T-helper 1 cell treated with Interleukin-12 subunit alpha and Interleukin-12 subunit beta and Interleukin-4 antibody, amounts not matched to agents 30 μg/mL and 1 μg/mL, for 36 hours (primary cell): ENCODE data around the gene PIP5KL1.
A peak's percentile ranks its signal among the peaks of the same experiment; 100 is the strongest.

ENCODE experiments used
- H3K27ac Mint-ChIP-seq: one replicate; pipeline ENCODE4 v1.8.0; 2021; ENCODE audit warnings: mild to moderate bottlenecking, mixed read lengths
- H3K27me3 Mint-ChIP-seq: one replicate; pipeline ENCODE4 v1.8.0; 2021; ENCODE audit warnings: low read depth, mixed read lengths
- H3K36me3 Mint-ChIP-seq: one replicate; pipeline ENCODE4 v1.8.0; 2021; ENCODE audit warnings: low read depth, mixed read lengths
- H3K4me1 Mint-ChIP-seq: one replicate; pipeline ENCODE4 v1.8.0; 2021; ENCODE audit warnings: low read depth, mixed read lengths
- H3K4me3 Mint-ChIP-seq: one replicate; pipeline ENCODE4 v1.8.0; 2021; ENCODE audit warnings: mild to moderate bottlenecking, moderate library complexity, mixed read lengths
- H3K9me3 Mint-ChIP-seq: one replicate; pipeline ENCODE4 v1.8.0; 2021; ENCODE audit warnings: mixed read lengths

PIP5KL1 gene

GRCh38 chr9:127945942-127946341, 15.4 kb upstream of the PIP5KL1 start:
- H3K27ac Mint-ChIP-seq: no peak overlapping the region
- H3K27me3 Mint-ChIP-seq: no peaks in the 10 kb centered on the region
- H3K36me3 Mint-ChIP-seq: peaks cover 36% of the 10 kb centered on the region
- H3K4me1 Mint-ChIP-seq: peaks cover 21% of the 10 kb centered on the region
- H3K4me3 Mint-ChIP-seq: no peak overlapping the region
- H3K9me3 Mint-ChIP-seq: no peaks in the 10 kb centered on the region

- no peak overlapping the region for H3K27ac Mint-ChIP-seq
- H3K4me3 Mint-ChIP-seq: no peak overlapping the region
- H3K4me1 Mint-ChIP-seq: peaks cover 16% of the 10 kb centered on the region
- no peaks in the 10 kb centered on the region for H3K27me3 Mint-ChIP-seq
- H3K36me3 Mint-ChIP-seq: peaks cover 38% of the 10 kb centered on the region
- H3K9me3 Mint-ChIP-seq: no peaks in the 10 kb centered on the region
Measured at GRCh38 chr9:127945338-127945737, 14.8 kb upstream of the PIP5KL1 start.

DNA sequence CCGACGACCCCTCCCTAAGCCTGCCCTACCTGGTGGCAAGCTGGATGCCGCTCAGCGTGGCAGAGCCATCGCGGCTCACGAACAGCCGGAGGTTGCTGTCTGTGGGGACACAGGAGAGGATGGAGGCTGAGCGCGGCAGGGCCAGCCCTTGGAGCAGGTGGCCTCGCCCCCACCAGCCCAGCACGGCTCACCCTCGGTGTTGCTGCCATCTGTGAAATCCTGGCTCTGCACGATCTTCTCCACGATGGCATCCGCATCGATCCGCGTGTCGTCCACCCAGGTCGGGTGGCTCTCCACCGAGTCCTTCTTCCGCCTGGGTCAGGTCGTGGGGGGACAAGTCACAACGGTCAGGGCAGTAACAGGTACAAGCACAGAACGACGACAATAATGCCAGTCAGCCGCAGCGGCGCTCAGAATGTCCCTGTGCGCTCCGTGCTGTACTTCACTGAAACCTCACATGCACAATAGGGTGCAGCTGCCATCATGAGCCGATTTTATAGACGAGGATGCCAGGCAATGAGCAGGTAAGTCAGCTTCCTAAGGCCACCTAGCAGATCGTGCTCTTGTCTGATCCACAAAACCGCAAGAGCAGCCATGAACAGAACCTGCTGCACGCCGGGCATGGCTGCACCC, 14.1 kb upstream of the PIP5KL1 start:
- Mint-ChIP-seq H3K4me3 (no peak overlapping the region), H3K27me3 (no peaks in the 10 kb centered on the region), H3K9me3 (no peaks in the 10 kb centered on the region), H3K27ac (no peak overlapping the region), H3K4me1 (peaks cover 14% of the 10 kb centered on the region), H3K36me3 (peaks cover 37% of the 10 kb centered on the region)

DNA sequence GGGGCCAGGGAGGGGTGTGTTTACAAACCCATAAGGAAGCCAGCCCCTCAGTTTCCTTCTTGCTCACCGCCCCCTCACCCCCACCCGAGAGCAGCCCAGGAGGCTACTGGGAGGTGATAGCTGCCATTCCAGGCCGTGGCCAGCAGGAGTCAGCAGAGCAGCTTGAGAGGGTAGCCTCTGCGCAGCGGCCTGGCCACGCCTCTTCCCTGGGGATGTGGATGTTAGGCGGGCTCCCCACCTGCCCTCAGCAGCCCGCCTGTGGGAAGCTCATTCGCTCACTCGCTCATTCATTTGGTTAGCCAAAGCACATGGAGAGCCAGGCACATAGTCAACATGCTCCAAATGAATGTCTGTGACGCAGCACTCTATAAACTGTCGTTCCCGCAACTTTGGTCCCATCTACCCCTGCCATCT, 13.2 kb upstream of the PIP5KL1 start:
- Mint-ChIP-seq H3K36me3 (peaks cover 36% of the 10 kb centered on the region), H3K27ac (no peak overlapping the region), H3K27me3 (no peaks in the 10 kb centered on the region), H3K9me3 (no peaks in the 10 kb centered on the region), H3K4me1 (peaks cover 12% of the 10 kb centered on the region), H3K4me3 (no peak overlapping the region)

DNA sequence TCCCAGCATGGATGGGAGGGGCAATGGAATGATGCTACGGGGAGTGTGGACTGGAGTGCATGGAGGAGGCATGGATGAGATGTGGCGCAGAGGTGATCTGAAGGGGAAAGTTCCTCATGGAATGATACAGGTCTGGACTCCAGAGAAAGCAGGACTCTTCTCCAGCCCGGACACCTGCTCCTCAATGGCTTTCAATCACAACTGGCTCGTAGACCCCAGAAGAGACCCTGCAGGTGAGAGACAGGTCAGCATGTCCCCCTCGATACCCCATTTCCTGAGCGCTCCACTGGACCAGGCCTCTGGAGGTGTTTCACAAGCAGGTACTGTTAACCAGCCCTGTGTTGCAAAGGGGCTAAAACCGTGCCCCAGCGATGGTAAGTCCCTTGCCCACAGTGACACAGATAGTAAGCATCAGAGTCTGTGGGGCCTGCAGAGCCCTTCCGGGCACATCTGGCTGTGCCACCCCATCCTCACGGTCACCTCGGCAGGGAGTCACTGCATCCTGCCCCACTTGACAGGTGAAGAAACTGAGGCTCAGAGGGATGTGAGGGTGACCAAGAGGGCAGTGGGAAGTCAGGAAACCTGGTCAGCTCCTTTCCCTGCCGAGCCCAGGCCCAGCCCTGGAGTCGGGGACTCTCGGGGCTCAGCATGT, 12.6 kb upstream of the PIP5KL1 start:
- H3K9me3 Mint-ChIP-seq: no peaks in the 10 kb centered on the region
- H3K27me3 Mint-ChIP-seq: no peaks in the 10 kb centered on the region
- no peak overlapping the region for H3K27ac Mint-ChIP-seq
- H3K4me1 Mint-ChIP-seq: peaks cover 12% of the 10 kb centered on the region
- no peak overlapping the region for H3K4me3 Mint-ChIP-seq
- peaks cover 33% of the 10 kb centered on the region for H3K36me3 Mint-ChIP-seq

- Mint-ChIP-seq H3K4me3 (no peak overlapping the region), H3K27ac (no peak overlapping the region), H3K9me3 (no peaks in the 10 kb centered on the region), H3K36me3 (peaks cover 35% of the 10 kb centered on the region), H3K27me3 (no peaks in the 10 kb centered on the region), H3K4me1 (peaks cover 16% of the 10 kb centered on the region)
Measured at GRCh38 chr9:127942216-127943010, 11.8 kb upstream of the PIP5KL1 start.

DNA sequence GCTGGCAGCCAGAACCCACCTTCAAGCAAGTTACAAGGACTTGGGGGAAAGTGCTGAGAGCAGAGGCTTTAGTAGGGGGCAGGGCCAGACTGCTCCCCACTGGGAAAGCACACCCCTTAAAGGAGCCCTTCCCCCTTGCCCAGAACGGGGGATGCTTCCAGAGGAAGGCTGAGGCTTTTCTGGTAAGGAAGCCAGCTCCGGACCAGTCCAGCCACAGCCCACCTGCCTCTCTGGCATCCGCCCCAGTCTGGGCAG, 11.3 kb upstream of the PIP5KL1 start:
- no peak overlapping the region for H3K4me3 Mint-ChIP-seq
- no peak overlapping the region for H3K27ac Mint-ChIP-seq
- peaks cover 32% of the 10 kb centered on the region for H3K36me3 Mint-ChIP-seq
- H3K27me3 Mint-ChIP-seq: no peaks in the 10 kb centered on the region
- H3K9me3 Mint-ChIP-seq: no peaks in the 10 kb centered on the region
- peaks cover 21% of the 10 kb centered on the region for H3K4me1 Mint-ChIP-seq

DNA sequence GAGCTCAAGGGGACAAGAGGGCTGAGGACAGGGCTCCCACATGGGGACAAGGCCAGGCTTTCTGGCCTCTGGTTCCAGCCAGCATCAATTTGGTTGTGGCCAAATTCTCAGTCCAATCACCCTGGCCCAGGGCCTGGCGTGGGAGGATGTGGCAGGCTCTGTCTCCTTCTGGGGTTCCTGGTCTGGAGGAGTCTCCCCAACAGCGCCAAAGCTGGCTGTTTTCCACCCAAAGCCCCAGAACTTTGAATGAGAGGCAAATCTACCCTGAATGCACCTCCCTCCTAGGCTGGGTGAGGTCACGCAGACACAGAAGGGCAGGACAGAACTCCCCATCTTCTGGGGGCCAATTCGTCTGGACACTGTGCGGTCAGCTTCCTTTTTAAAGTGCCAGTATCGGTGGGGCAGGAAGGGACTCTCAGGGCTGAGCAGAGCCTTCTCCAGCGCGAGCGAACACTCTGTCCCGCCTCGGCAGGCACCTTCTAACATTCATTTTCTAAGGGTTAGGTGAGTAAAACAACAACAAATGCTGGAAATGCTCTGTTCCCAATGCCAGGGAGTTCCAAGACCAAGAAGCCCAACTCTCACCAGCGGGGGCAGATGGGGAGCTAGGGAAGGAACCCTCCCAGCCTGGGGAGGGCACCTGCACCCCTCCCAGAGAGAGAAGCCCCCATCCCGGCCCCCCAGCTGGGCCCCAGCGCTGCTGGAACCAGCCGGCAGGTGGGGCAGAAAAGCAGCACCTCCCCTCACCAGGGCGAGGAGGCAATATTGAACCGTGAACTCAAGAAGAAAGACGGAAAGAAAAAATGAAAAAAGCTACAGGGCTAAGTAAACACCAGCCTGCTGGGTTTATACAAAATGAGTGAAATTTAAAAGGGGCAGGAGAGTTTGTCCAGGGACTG, 10.7 kb upstream of the PIP5KL1 start:
- Mint-ChIP-seq H3K4me3 (no peak overlapping the region), H3K4me1 (peaks cover 27% of the 10 kb centered on the region), H3K27ac (no peak overlapping the region)

DNA sequence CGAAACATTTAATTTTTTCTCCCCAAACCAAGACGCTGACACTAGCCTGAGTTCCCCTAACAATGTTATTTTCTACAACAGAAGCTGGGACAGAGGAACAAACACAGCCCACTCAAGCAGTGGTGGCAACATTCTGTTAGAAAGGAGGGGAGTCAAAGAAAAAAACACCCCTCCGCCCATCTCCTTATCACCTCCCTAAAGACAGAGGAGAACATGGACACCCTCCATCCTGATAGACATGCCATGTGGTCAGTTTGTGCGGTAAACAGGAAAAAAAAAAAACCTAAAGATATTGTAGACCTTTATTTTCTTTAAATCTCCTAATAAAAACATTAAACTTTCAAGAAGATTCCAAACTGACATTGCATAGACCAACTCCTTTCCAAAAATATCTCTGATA, 10.0 kb upstream of the PIP5KL1 start:
- Mint-ChIP-seq H3K4me1 (peaks cover 34% of the 10 kb centered on the region), H3K36me3 (peaks cover 36% of the 10 kb centered on the region)

More for the DNA sequence above, 10.7 kb upstream of the PIP5KL1 start:
- H3K9me3 Mint-ChIP-seq: no peaks in the 10 kb centered on the region
- H3K36me3 Mint-ChIP-seq: peaks cover 32% of the 10 kb centered on the region
- no peaks in the 10 kb centered on the region for H3K27me3 Mint-ChIP-seq

DNA sequence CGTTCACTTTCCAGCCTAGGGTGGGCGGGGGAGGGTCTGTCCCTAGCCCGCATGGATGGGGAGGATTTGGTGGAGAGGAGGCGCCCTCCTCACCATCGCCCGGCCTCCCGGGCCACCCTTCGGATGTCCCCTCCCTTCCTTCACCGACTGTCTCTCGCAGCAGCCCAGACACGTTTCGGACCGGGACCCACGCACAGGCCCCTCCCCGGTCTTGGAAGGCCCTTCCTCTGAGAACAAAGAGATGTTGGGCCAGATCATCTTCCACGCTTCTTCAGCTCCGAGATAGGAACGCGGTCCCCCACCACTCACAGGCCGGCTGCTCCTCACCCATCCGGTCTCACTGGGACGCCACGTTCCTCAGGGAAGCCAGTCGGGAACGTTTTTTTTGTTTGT, 7.7 kb upstream of the PIP5KL1 start:
- no peaks in the 10 kb centered on the region for H3K9me3 Mint-ChIP-seq
- H3K27me3 Mint-ChIP-seq: no peaks in the 10 kb centered on the region
- peak overlapping the region; percentile 31 for H3K4me3 Mint-ChIP-seq
- peaks cover 34% of the 10 kb centered on the region for H3K36me3 Mint-ChIP-seq
- H3K4me1 Mint-ChIP-seq: peaks cover 35% of the 10 kb centered on the region
- H3K27ac Mint-ChIP-seq: peak overlapping the region; percentile 63

More for the DNA sequence above, 10.0 kb upstream of the PIP5KL1 start:
- Mint-ChIP-seq H3K4me3 (no peak overlapping the region), H3K27me3 (no peaks in the 10 kb centered on the region), H3K9me3 (no peaks in the 10 kb centered on the region), H3K27ac (no peak overlapping the region)

DNA sequence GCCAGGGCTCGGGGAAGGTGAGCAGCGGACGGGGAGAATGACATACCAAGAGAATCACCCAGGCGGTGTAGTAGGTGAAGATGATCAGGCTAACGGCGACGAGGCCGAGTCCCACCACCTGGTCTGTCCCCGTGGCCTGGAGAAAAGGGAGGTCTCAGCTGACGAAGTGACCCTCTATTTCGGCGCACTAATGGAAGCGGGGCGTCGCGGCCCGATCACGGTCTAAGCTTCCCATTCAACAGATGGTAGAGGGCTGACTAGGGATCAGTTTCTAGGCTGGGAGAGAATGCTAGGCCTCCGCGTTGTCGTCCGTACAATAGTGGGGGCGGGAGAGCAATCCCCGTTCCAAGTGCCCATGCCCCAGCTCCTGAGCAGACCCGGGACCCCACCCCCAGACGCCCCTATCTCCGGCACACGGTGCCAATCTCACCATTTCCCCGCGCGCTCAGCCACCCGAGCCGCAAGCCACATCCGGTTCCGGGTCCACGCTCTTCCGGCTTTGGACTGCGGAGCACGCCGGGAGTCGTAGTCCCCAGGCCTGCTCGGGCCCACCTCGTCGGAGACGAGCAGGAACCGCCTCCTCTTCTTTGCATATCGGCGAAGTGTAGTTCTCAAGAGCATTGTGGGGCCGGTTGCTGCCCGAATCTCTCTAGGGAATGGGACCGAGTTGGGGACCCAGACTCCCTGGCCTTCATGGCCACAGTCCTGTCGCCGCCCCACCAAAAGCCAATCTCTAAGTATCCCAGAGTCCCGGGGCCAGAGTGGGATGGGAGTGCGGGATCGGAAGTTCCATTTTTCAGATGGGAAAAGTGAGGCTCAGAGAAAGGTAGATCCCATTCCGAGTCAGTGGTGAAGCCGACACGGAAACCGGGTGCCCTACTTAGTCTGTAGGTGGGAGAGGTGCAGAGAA, 7.1 kb upstream of the PIP5KL1 start, which contains the start of gene DPM2:
DPM2 (minus strand) TSS at position 467 of the 910 bp plus-strand sequence; CDS start at position 433, 34 bp downstream.
- Mint-ChIP-seq H3K4me1 (peaks cover 32% of the 10 kb centered on the region), H3K4me3 (peak within 1 kb of the TSS; percentile 96), H3K27ac (peak within 1 kb of the TSS; percentile 93), H3K27me3 (no peaks in the 10 kb centered on the region), H3K9me3 (no peaks in the 10 kb centered on the region), H3K36me3 (peaks cover 34% of the 10 kb centered on the region)

DNA sequence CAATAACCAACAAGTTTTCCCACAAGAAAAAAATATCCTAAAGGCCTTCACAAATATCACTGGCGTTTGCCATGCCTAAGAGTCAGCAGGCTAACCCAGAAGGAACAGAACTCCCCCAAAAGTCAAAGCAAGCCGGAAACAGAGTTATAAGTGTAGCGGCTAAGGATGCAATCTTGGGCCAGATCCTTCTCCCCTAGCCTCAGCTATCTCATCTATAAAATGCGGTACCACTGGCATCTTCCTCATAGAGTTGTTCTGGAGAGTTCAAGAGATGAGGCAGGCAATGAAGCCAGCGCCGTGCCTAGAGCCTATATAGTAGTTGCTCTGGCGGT, 6.4 kb upstream of the PIP5KL1 start:
- H3K36me3 Mint-ChIP-seq: peaks cover 30% of the 10 kb centered on the region
- peak overlapping the region; percentile 96 for H3K4me3 Mint-ChIP-seq
- H3K4me1 Mint-ChIP-seq: peaks cover 32% of the 10 kb centered on the region

GRCh38 chr9:127936347-127936852, 5.8 kb upstream of the PIP5KL1 start:
- no peaks in the 10 kb centered on the region for H3K9me3 Mint-ChIP-seq
- peak overlapping the region; percentile 93 for H3K27ac Mint-ChIP-seq
- peaks cover 29% of the 10 kb centered on the region for H3K36me3 Mint-ChIP-seq
- no peaks in the 10 kb centered on the region for H3K27me3 Mint-ChIP-seq
- H3K4me1 Mint-ChIP-seq: peaks cover 35% of the 10 kb centered on the region
- H3K4me3 Mint-ChIP-seq: peak overlapping the region; percentile 96

More for the DNA sequence above, 6.4 kb upstream of the PIP5KL1 start:
- Mint-ChIP-seq H3K27me3 (no peaks in the 10 kb centered on the region), H3K27ac (peak overlapping the region; percentile 93), H3K9me3 (no peaks in the 10 kb centered on the region)
